Peyer's patch (tissue), 4 donors: ENCODE data around the gene VRK1. TPM values are rescaled to one million over a fixed set of nuclear protein-coding genes. Genes with fewer than 3 reads are reported as not detected.

Experiments
- DNase-seq, 3 donors: peaks; one replicate each; pipeline ENCODE4 v3.0.0-alpha.2; 2017 to 2019
- H3K27ac ChIP-seq, 4 donors: fragments of 200-600 bp; sonication (generic); one replicate each; pipeline ENCODE4 v1.5.1; 2016 to 2019
- H3K27me3 ChIP-seq, 2 donors: fragments of 200-600 bp; sonication (generic); one replicate each; pipeline ENCODE4 v1.5.1; 2019
- H3K36me3 ChIP-seq, 3 donors: fragments of 200-600 bp; sonication (generic); one replicate each; pipeline ENCODE4 v1.5.1; 2016 to 2019
- H3K4me1 ChIP-seq, 4 donors: fragments of 200-600 bp; sonication (generic); one replicate each; pipeline ENCODE4 v1.5.1; 2016 to 2019
- H3K4me3 ChIP-seq, 4 donors: fragments of 200-600 bp; sonication (generic); 1 replicate in 3 of 4; 2 replicates in 1 of 4; pipeline ENCODE4 v1.5.1; 2016 to 2019; ENCODE audit warnings: mild to moderate bottlenecking in 1 of 4
- H3K9me3 ChIP-seq, 4 donors: fragments of 200-600 bp; sonication (generic); one replicate each; pipeline ENCODE4 v1.5.1; 2016 to 2019; ENCODE audit warnings: mild to moderate bottlenecking in 1 of 4
- CTCF ChIP-seq, 6 experiments: fragments of 450-650 bp in 4 of 6; fragments of 200-600 bp in 2 of 6; sonication (generic) in 1 of 6; IDR thresholded peaks; one replicate each; pipeline ENCODE4 v1.5.1; 2017 to 2019; ENCODE audit warnings: antibody characterized with exemption in 6 of 6, mild to moderate bottlenecking in 3 of 6, moderate library complexity in 1 of 6
- POLR2A ChIP-seq, 2 donors: fragments of 450-650 bp; IDR thresholded peaks; one replicate each; pipeline ENCODE4 v1.5.1; 2017; ENCODE audit warnings: antibody characterized with exemption in 2 of 2, mild to moderate bottlenecking in 2 of 2, moderate library complexity in 2 of 2
- total RNA-seq, 4 donors: library from RNA; depleted of rRNA; stranded (reverse); fragments of >200 nt; gene quantifications; one replicate each; pipeline ENCODE4 v1.1.0, GENCODE V29; 2016

Gene VRK1
- total RNA-seq, 4 donors from 2014 or later: 6.6 to 54.5 (median 8.3) TPM

GRCh38 chr14:96806836-96807235, 9.7 kb downstream of the VRK1 start:
- TF ChIP-seq CTCF (IDR thresholded peaks at IDR 0.05) (no peak), POLR2A (IDR thresholded peaks at IDR 0.05) (no peak)
- no peak overlapping the region for H3K4me3 ChIP-seq
- H3K4me1 ChIP-seq: no peaks in the 10 kb centered on the region
- DNase-seq: no peak
- no peaks in the 10 kb centered on the region for H3K9me3 ChIP-seq
- H3K36me3 ChIP-seq: no peaks in the 10 kb centered on the region
- no peak overlapping the region for H3K27ac ChIP-seq
- H3K27me3 ChIP-seq: no peaks in the 10 kb centered on the region

GRCh38 chr14:96808619-96809406, 11.6 kb downstream of the VRK1 start:
- Histone ChIP-seq H3K27me3 (no peaks in the 10 kb centered on the region), H3K27ac (no peak overlapping the region), H3K4me3 (no peak overlapping the region), H3K36me3 (no peaks in the 10 kb centered on the region), H3K9me3 (no peaks in the 10 kb centered on the region), H3K4me1 (no peaks in the 10 kb centered on the region)
- no peak for DNase-seq
- TF ChIP-seq CTCF (IDR thresholded peaks at IDR 0.05) (no peak), POLR2A (IDR thresholded peaks at IDR 0.05) (no peak)

GRCh38 chr14:96811265-96811664, 14.1 kb downstream of the VRK1 start:
- H3K4me3 ChIP-seq: no peak overlapping the region
- no peak overlapping the region for H3K27ac ChIP-seq
- H3K9me3 ChIP-seq: no peaks in the 10 kb centered on the region
- TF ChIP-seq CTCF (IDR thresholded peaks at IDR 0.05) (no peak), POLR2A (IDR thresholded peaks at IDR 0.05) (no peak)
- no peaks in the 10 kb centered on the region for H3K4me1 ChIP-seq
- DNase-seq: no peak
- no peaks in the 10 kb centered on the region for H3K36me3 ChIP-seq
- no peaks in the 10 kb centered on the region for H3K27me3 ChIP-seq

GRCh38 chr14:96811985-96812667, 14.9 kb downstream of the VRK1 start:
- no peaks in the 10 kb centered on the region for H3K4me1 ChIP-seq
- H3K27me3 ChIP-seq: no peaks in the 10 kb centered on the region
- H3K27ac ChIP-seq: no peak overlapping the region
- no peaks in the 10 kb centered on the region for H3K36me3 ChIP-seq
- no peak overlapping the region for H3K4me3 ChIP-seq
- no peak for DNase-seq
- H3K9me3 ChIP-seq: no peaks in the 10 kb centered on the region
- TF ChIP-seq CTCF (IDR thresholded peaks at IDR 0.05) (no peak), POLR2A (IDR thresholded peaks at IDR 0.05) (no peak)

GRCh38 chr14:96816281-96816680, 19.1 kb downstream of the VRK1 start:
- TF ChIP-seq CTCF (IDR thresholded peaks at IDR 0.05) (no peak), POLR2A (IDR thresholded peaks at IDR 0.05) (no peak)
- Histone ChIP-seq H3K9me3 (no peaks in the 10 kb centered on the region), H3K4me3 (no peak overlapping the region), H3K36me3 (no peaks in the 10 kb centered on the region), H3K27me3 (no peaks in the 10 kb centered on the region), H3K27ac (no peak overlapping the region), H3K4me1 (no peaks in the 10 kb centered on the region)
- no peak for DNase-seq
